Neural cell (in vitro differentiated cells): ENCODE measurements around the gene TMEFF2.

Experiments used
- CTCF ChIP-seq: fragments of 450-650 bp; IDR thresholded peaks from 2 replicates; pipeline ENCODE4 v1.5.1; 2014; ENCODE audit warnings: antibody characterized with exemption, mild to moderate bottlenecking, moderate library complexity; ENCODE audit not compliant: poor library complexity, severe bottlenecking
- EP300 ChIP-seq: fragments of 450-650 bp; conservative IDR thresholded peaks from 2 replicates; pipeline ENCODE4 v1.6.1; 2014; ENCODE audit warnings: antibody characterized with exemption, mild to moderate bottlenecking, moderate library complexity; ENCODE audit not compliant: poor library complexity, severe bottlenecking
- EZH2 ChIP-seq: fragments of 200-600, 300-800 bp; shearing (Covaris generic), sonication (generic); IDR thresholded peaks from 2 replicates; pipeline ENCODE4 v1.6.1; 2014; ENCODE audit warnings: antibody characterized with exemption, low read length, borderline replicate concordance, mild to moderate bottlenecking; ENCODE audit not compliant: insufficient read depth, poor library complexity, severe bottlenecking
- MXI1 ChIP-seq: fragments of 450-650 bp; conservative IDR thresholded peaks from 2 replicates; pipeline ENCODE4 v1.6.1; 2014; ENCODE audit warnings: antibody characterized with exemption, mild to moderate bottlenecking; ENCODE audit not compliant: poor library complexity, severe bottlenecking
- POLR2AphosphoS5 ChIP-seq: IDR thresholded peaks from 2 replicates; pipeline ENCODE4 v1.6.1; 2012
- RAD21 ChIP-seq: fragments of 450-650 bp; conservative IDR thresholded peaks from 2 replicates; pipeline ENCODE4 v1.6.1; 2014; ENCODE audit warnings: antibody characterized with exemption, mild to moderate bottlenecking, moderate library complexity
- REST ChIP-seq: IDR thresholded peaks from 2 replicates; pipeline ENCODE4 v1.6.1; 2012; ENCODE audit warnings: borderline replicate concordance
- SMC3 ChIP-seq: fragments of 450-650 bp; conservative IDR thresholded peaks from 2 replicates; pipeline ENCODE4 v1.6.1; 2014; ENCODE audit warnings: antibody characterized with exemption, mild to moderate bottlenecking, moderate library complexity; ENCODE audit not compliant: poor library complexity
- TAF1 ChIP-seq: IDR thresholded peaks from 2 replicates; pipeline ENCODE4 v1.6.1; 2012; ENCODE audit warnings: low read depth

GRCh38 chr2:191927319-191927867, 267.3 kb downstream of the TMEFF2 start:
- TF ChIP-seq EP300 (no peak), CTCF (no peak), POLR2AphosphoS5 (no peak), SMC3 (no peak), RAD21 (no peak), EZH2 (no peak), REST (no peak), MXI1 (no peak), TAF1 (no peak)
